Muscle of back (tissue), 11 donors: Measurements from ENCODE around the gene ABHD12B. TPM values are rescaled to one million over a fixed set of nuclear protein-coding genes. Genes with fewer than 3 reads are reported as not detected.
"Not testable (repeated sequence)": the region's sequence is repeated elsewhere in the genome, so short reads cannot be mapped to it uniquely, and the experiment has no call there.

Experiments
- DNase-seq, 3 donors: peaks; one replicate each; pipeline versions ENCODE4 v3.0.0 to v3.0.0-alpha.2; 2013
- polyA plus RNA-seq, 10 donors: library from polyadenylated mRNA; unstranded; fragments of 120-200 nt; gene quantifications; one replicate each; pipeline ENCODE4 v1.2.1, GENCODE V29; 2013; ENCODE audit not compliant: insufficient read length in 10 of 10

The ABHD12B gene
- polyA plus RNA-seq, 10 donors: 0.29 to 2.1 (median 0.90) TPM

DNA sequence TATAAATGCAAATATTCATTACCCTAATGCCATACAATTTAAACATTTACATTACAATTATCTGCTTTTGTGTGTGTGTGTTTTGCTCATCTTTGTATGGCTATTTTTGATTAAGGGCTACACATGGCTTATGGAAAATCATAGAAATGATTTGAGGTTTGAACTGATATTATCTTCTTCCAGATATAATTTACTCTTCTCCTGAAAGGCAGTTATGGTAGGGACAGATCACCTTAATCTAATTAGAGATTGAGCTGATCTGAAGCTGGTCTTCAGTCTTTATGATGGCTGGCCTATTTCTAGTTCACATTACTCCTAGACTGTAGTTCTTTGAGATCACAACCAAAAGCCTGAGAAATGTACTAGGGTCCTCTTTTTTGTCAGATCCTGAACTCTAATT, 15.6 kb downstream of the ABHD12B start:
- no peak for DNase-seq

DNA sequence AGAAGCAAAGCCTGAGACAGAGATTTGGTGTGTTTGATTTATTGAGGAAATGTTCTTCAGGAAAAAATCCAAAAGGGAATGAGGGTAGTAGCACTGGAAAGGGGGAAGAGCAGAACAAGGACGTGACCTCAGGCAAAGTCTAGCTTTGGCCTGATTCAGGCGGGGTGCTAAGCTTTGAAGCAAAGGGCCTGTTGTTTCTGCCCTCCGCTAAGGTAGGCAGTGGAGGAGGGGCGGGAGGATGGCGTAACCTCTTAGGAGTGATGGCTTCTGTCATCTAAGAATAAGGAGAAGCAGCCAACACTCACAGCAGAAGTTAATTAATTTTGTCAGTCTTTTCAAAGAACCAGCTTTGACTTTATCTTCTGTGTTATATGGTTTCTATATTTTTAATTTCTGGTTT, 20.4 kb downstream of the ABHD12B start:
- DNase-seq: no peak

DNA sequence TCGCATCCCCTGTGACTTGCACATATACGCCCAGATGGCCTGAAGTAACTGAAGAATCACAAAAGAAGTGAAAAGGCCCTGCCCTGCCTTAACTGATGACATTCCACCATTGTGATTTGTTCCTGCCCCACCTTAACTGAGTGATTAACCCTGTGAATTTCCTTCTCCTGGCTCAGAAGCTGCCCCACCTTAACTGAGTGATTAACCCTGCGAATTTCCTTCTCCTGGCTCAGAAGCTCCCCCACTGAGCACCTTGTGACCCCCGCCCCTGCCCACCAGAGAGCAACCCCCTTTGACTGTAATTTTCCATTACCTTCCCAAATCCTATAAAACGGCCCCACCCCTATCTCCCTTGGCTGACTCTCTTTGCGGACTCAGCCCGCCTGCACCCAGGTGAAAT, 24.6 kb downstream of the ABHD12B start:
- DNase-seq: not testable (repeated sequence)

DNA sequence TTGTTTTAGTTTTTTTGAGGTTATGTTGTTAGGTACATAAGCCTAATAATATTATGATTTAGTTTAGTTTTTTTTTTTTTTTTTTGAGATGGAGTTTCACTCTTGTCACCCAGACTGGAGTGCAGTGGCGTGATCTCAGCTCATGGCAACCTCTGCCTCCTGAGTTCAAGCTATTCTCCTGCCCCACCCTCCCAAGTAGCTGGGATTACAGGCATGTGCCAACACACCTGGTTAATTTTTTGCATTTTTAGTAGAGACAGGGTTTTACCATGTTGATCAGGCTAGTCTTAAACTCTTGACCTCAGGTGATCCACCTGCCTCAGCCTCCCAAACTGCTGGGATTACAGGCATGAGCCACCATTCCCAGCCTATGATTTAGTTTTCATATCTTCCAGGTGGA, 25.2 kb downstream of the ABHD12B start:
- DNase-seq: not testable (repeated sequence)

DNA sequence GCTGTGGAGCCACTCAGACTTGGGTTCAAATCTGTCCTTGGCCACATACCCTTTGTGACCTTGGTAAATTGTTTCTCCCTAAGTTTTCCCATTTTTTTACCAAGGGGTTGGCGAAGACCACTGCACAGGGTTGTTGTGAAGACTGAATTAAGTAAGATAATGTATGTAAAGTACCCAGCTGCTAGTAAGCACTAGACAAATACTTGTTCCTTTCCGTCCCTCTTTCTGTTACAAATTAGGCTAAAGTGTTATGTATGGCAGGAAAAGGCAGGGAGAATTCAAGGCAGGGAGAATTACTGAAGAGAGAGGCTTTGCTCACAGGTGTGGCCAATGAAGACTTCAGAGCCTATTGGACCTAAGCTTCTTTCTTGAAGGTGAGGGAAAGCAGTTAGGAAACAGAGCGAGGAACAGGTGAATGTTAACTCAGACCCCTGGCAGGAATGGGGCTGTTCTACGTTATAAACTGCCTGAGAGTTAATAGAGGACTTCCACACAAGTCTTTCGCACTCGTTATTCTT, 25.9 kb downstream of the ABHD12B start:
- DNase-seq: no peak

DNA sequence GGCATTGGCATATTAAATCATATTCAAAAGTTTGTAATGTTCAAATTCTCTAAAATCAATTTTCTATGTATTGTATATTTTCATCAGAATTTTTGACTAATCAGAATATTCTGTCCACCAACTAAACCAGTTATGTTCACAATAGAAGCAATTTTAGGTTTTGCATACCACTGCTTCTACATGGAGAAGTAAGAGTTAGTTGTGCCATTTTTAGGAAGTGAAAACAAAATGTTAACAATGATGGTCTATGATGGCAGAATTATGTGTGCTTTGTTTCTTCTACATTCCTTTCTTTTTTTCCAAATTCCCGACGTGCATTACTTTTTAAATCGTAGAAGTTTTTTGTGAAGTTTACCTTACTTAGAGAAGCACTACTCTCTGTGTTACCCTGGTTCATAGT, 29.5 kb downstream of the ABHD12B start:
- DNase-seq: no peak

DNA sequence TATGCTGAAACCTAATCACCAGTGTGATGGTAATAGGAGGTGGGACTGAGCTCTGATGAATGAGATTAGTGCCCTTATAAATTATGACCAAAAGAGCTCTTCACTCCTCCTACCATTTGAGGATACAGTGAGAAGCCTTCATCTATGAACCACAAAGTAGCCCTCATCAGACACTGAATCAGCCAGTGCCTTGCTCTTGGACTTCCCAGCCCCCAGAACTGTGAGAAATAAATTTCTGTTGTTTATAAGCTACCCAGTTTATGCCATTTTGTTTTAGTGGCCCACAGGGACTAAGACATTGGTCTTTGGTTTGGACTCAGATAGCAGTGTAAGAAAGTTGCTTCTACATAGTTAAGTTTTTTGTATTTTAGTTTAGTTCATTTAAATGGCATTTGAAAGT, 32.9 kb downstream of the ABHD12B start:
- DNase-seq: no peak

DNA sequence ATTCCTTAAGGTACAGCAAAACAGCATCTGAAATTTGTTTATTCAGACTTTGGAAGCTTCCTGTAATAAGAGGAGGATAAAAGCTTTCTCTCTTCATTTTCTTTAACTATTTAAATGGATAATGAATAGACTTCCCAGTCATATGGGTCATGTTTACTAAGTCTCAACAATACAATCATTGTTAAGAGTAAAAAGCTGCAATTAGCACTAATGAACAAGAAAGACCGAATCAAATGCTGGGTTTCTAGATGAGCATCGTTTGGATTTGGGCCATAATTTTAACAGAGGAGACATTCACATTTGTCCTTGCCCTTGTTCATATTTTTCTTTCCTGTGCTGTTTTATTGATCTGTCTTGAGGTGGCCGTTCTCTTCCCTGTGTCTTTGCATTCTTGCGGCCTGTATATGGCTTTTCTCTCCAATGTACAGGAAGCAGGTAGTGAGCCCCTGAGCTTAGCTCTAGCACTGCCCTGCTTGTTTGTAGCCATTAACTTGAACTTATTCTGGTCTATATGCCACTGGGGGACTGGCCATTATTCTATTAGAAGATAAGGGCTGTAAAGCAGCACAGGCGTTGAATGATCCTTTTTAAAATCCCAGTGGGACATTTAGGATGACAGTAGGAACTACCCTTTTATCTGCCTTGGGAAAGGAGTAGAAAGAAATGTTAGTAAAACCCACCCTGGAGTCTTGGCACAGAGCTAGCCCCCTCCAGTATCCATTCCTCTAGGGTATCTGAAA, 34.6 kb downstream of the ABHD12B start:
- no peak for DNase-seq

DNA sequence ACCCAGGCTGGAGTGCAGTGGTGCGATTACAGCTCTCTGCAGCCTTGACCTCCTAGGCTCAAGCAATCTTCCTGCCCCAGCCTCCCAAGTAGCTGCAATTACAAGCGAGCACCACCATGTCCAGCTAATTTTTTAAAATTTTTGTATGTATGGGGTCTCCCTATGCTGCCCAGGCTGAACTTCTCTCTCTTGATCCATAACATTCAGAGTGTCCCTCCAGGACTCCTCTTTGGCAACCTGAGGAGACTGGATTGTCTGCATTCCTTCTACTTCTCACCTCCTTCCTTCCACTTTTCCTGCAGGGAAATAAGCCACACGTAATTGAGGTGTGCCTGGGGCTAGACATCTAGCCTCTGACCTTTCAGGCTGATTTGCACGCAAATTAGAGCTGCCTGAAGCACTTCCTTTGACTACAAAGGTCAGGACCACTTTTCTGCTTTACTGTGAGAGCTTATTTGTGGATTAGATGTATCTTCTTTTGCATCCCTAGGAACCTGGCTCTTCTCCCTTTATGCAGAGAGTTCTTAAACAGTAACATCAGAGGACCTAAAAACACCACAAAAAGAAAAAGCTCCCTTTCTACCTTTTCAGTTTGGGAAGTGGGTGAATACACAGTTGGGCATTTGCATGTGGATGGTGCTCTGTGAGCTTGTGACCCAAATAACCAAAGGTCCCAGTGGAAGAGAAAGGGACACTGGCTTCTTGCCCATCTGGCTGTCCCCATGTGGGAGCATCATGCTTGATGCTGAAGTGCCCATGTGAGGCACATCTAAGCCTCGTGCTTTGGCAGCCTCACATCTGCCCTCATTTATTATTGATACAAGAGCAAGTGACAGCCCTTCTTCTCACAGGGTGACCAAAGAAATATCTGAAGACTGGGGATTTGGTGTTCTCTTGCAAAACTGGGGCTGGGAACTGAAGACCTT, 38.9 kb downstream of the ABHD12B start:
- DNase-seq: no peak

DNA sequence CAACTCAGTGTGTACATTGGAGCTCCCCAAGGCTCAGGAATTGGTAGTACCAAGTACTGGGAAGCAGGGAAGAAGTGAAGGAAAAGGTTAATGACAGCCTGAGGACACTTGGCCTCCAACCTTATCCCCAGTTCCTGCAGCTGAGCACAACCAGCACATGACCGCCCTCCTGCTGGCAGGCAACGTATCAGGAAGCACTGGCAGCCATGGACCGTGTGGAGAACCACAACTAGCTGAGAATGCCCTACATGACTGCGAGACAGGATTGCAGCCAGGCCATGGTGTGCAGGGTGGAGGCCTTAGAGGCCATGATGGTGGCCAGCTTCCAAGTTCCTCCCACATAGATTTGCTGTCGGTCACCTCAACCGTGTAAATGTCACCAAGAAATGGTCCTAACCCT, 45.6 kb downstream of the ABHD12B start:
- no peak for DNase-seq

DNA sequence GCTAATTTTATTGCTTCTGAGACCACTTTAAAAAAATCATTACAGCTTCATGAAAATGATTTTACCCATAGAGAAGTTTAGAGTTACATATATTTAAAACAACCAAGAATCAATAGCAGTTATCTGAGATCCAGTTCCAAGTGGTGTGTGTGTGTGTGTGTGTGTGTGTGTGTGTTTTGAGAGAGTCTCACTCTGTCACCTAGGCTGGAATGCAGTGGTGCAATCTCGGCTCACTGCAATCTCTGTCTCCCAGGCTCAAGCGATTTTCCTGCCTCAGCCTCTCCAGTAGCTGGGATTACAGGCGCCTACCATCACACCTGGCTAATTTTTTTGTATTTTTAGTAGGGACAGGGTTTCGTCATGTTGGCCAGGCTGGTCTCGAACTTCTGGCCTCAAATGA, 47.7 kb downstream of the ABHD12B start:
- not testable (repeated sequence) for DNase-seq

DNA sequence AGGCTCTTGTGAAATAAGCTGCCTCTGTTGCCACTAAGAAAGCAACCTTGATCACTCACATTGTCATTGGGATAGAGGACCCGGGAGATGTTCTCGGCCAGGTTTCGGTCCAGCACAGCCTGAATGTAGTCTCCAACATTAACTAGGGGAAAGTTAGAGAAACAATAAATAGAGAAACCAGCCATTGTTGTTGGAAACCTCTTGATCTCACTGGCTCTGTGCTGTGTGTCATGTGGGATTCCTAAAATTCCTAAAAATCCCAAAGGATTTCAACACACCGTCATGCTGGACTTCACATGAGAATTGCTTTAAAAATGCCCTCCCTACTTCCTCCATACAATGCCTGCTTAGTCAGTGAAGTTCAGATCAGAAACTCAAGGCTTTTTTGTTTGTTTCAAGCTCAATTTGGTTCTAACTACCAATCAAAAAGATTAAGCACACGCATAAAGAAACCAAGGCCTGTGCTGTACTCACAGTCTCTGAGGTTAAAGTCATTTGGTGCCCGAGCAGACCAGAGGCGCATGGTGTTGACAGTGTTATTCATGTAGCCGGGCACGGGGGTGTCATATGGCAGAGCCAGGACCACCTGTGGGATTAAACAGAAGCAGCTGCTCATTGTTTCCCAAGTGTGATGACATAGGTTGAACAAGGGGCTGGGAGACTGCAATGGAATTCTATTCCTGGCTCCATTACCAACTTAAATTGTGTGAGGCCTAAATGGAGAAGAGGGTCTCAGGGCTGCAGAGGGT, 48.8 kb downstream of the ABHD12B start:
- peak; percentile 11 to 77 (median 39) for DNase-seq

DNA sequence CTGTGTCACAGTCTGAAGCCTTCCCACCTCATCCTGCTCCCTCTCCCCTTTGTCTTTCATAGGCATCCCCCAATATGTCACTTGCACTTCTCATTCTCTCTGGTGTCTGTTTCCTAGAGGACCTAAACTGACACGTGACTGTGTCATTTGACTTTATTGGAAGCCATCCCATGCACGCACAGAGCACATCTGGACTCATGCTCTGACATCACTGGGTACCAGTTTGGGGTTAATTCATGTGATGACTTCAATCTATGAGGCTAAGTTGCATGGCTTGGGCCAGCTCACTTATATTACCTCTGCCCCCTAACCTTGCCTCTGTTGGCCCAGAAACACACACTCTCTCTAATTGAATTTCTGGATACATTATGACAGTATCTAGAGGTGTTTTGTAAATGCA, 51.0 kb downstream of the ABHD12B start:
- DNase-seq: no peak

DNA sequence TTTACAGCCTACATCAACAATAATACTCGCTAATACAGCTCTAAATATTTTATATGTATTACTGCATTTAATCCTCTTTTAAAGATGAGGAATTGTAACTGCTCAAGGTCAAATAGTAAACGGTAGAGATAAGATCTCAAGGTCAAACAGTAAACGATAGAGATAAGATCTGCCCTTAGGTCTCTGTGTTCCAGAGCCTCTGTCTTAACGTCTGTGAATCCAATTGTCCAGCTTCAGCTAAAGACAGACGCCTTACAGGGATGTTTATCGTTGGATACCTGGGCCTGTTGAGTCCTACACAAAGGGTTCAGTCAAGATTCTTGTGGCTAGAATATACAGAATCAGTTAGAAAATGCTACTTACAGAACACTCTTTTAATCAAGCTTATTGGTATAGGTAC, 52.4 kb downstream of the ABHD12B start:
- DNase-seq: no peak

DNA sequence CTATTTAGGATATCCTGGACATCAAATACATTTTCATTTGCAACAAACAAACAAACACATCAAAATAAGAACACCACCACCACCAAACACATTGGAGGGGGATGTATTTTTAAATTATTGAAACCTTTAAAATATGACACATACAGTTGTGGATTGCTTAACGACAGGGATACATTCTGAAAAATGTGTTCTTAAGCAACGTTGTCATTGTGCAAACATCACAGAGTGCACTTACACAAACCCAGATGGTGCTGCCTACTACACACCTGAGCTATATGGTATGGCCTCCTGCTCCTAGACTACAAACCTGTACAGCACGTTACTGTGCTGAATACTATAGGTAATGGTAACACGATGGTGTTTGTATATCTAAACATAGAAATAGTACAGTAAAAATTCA, 53.0 kb downstream of the ABHD12B start:
- DNase-seq: no peak

DNA sequence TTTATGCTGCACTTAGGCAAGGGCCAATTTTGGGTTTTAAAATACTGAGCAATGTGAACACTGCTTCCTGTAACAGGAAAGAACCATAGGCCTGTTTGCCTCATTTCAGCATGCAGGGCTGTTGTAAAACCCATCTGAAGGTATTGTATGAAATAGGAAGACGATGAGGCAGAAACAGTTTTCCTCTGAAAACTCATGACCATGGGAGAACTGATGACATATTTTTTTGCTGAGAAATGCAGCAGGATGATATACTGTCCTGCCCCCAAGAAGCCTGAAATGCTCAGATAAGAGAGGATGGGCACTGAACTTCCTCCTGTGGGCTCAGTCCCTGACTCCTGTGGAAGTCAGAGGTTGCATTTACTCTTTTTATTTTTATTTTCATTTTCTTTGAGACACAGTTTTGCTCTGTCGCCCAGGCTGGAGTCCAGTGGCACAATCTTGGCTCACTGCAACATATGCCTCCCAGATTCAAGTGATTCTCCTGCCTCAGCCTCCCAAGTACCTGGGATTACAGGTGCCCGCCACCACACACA, 55.1 kb downstream of the ABHD12B start:
- DNase-seq: peak in 1 of 3 donors; percentile 32

DNA sequence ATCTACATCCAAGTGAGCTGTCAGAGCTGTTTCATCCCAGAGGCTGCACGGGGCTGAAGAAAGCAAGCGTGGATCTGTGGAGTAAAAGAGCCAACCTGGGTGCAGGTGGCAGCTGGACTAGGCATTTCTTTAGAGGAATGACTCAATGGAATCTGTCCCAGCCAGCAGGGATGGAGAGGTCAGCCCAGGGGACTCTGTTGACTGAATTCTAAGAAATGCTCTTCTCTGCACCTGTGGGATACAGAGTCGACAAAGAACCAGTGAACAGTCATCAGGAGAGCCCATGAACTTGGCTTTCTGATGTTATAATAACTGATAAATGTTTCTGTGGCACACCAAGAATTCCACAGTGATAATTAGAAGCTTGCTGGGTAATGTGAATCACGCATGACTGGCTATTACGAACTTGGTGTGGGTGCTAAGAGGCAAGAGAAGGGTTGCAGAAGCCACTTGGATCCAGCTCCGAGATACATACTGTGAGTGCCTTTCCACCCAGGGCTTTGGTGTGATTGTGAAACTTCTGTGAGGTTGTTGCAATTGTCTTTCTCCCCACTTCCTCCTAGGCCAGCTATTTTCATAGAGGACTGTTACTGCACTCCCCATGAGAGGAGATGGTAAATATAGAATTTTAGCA, 56.3 kb downstream of the ABHD12B start:
- peak in 1 of 3 donors; percentile 33 for DNase-seq

DNA sequence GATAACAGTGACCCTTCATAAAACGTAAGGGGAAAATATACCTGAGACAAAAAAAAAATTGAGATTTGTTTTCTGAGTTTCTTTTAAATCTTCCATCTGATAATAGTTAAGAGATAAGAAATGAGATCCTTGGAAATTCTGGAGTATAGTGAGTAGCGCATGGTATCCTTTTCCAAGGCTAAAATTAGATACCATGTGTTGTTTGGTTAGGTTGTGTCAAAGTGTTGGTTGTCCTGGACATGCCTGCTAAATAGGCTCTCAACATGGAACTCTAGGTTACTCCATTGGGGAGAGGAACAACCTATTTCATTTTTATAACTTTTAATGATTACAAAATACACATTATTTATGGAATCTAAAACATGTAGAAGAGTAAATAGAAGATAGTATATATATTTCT, 57.7 kb downstream of the ABHD12B start:
- DNase-seq: no peak

DNA sequence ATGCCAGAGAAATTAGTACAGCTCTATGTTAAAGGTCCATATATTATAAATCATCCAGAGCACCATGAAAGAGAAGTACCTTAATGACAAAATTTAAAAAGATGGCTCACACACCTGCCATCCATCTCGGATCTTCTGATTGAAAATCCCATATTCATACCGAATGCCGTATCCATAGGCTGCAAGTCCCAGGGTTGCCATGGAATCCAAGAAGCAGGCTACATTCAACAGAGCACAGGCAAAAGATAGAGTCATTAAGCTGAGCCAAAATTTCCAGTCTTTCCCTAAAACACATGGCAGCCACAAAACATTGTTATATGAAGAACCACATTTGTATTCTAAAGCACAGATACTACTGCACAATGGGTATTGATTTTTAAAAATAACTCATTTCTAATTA, 59.7 kb downstream of the ABHD12B start:
- no peak for DNase-seq

DNA sequence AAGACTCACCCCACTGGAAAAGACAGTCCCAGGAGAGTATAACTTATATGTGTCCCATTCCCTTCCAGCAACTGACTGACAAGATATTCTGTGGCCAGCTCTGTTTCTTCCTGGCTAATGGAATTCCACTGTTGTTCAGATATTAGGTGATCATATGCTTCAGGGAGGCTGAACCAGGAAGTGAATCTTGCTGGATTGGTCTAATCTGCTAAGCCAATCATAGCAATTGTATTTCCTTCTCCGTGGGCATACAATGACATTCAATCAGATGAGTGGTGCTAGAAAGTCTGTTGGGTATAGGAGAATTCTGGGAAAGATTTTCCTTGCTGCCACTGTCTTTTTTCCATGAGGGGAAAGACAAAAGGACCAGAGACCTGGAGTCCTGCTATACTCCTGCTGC, 60.3 kb downstream of the ABHD12B start:
- DNase-seq: no peak
